DOHH2 (cell line): ENCODE data around the gene ELAVL1.

Experiments
- H3F3A ChIP-seq: fragments of 200-600 bp; sonication (generic), shearing (Covaris generic); 2 replicates; pipeline ENCODE4 v1.6.0; 2016; ENCODE audit warnings: antibody characterized with exemption, mild to moderate bottlenecking; ENCODE audit not compliant: control insufficient read depth, insufficient read depth
- H3K27ac ChIP-seq: fragments of 200-600 bp; sonication (generic); 2 replicates; pipeline ENCODE4 v1.5.1; 2014; ENCODE audit warnings: low read depth, mild to moderate bottlenecking, low read length, moderate library complexity
- H3K27me3 ChIP-seq: fragments of 200-600 bp; sonication (generic); 2 replicates; pipeline ENCODE4 v1.6.1; 2014; ENCODE audit warnings: mild to moderate bottlenecking, low read length, mixed read lengths; ENCODE audit not compliant: control insufficient read depth
- H3K36me3 ChIP-seq: fragments of 200-600 bp; sonication (generic); 2 replicates; pipeline ENCODE4 v1.6.1; 2014; ENCODE audit warnings: mild to moderate bottlenecking, low read length, moderate library complexity, mixed read lengths; ENCODE audit not compliant: control insufficient read depth
- H3K4me1 ChIP-seq: fragments of 200-600 bp; sonication (generic); 2 replicates; pipeline ENCODE4 v1.6.1; 2014; ENCODE audit warnings: mild to moderate bottlenecking, low read length, mixed read lengths; ENCODE audit not compliant: control insufficient read depth
- H3K4me2 ChIP-seq: fragments of 200-600 bp; sonication (generic); 2 replicates; pipeline ENCODE4 v1.6.0; 2014; ENCODE audit warnings: mild to moderate bottlenecking, low read length, moderate library complexity
- H3K4me3 ChIP-seq: fragments of 200-600 bp; sonication (generic); 2 replicates; pipeline ENCODE4 v1.5.1; 2014; ENCODE audit warnings: mild to moderate bottlenecking, low read length, mixed read lengths
- H3K79me2 ChIP-seq: fragments of 200-600 bp; sonication (generic); 2 replicates; pipeline ENCODE4 v1.6.1; 2014; ENCODE audit warnings: mild to moderate bottlenecking, low read length, mixed read lengths; ENCODE audit not compliant: control insufficient read depth
- H3K9me2 ChIP-seq: fragments of 200-600 bp; sonication (generic); replicated peaks from 2 replicates; pipeline ENCODE4 v1.6.1; 2014; ENCODE audit warnings: mild to moderate bottlenecking, low read length, mixed read lengths; ENCODE audit not compliant: control insufficient read depth
- H3K9me3 ChIP-seq: fragments of 200-600 bp; sonication (generic); 2 replicates; pipeline ENCODE4 v1.6.1; 2014; ENCODE audit warnings: antibody characterized with exemption, low read length, mixed read lengths; ENCODE audit not compliant: control insufficient read depth, insufficient read depth
- H4K20me1 ChIP-seq: fragments of 200-600 bp; sonication (generic); 2 replicates; pipeline ENCODE4 v1.6.0; 2014; ENCODE audit warnings: low read depth, mild to moderate bottlenecking, antibody characterized with exemption, low read length, moderate library complexity; ENCODE audit not compliant: control insufficient read depth, insufficient read depth
- EZH2phosphoT487 ChIP-seq: fragments of 200-600 bp; sonication (generic); IDR thresholded peaks from 2 replicates; pipeline ENCODE4 v1.6.1; 2017; ENCODE audit warnings: borderline replicate concordance, mild to moderate bottlenecking, antibody characterized with exemption, low read length, moderate library complexity, mixed read lengths
- TF ChIP-seq, protein P1 (sequence below): fragments of 200-600 bp; sonication (generic); IDR thresholded peaks from one replicate; pipeline ENCODE4 v1.5.1; 2014; ENCODE audit warnings: antibody characterized with exemption, mild to moderate bottlenecking, low read depth, low read length; ENCODE audit not compliant: poor library complexity, severe bottlenecking

The ELAVL1 gene

GRCh38 chr19:7933828-7934725, 71.4 kb downstream of the ELAVL1 start:
- Histone ChIP-seq H3K79me2 (peaks cover 12% of the 10 kb centered on the region), H3K4me3 (no peak overlapping the region), H3K4me1 (no peaks in the 10 kb centered on the region), H3K27ac (no peak overlapping the region), H3K4me2 (no peak overlapping the region), H3K27me3 (no peaks in the 10 kb centered on the region), H4K20me1 (no peaks in the 10 kb centered on the region), H3K9me2 (no peaks in the 10 kb centered on the region), H3F3A (no peaks in the 10 kb centered on the region), H3K9me3 (no peaks in the 10 kb centered on the region), H3K36me3 (peaks cover 84% of the 10 kb centered on the region)
- TF ChIP-seq, protein P1, sequence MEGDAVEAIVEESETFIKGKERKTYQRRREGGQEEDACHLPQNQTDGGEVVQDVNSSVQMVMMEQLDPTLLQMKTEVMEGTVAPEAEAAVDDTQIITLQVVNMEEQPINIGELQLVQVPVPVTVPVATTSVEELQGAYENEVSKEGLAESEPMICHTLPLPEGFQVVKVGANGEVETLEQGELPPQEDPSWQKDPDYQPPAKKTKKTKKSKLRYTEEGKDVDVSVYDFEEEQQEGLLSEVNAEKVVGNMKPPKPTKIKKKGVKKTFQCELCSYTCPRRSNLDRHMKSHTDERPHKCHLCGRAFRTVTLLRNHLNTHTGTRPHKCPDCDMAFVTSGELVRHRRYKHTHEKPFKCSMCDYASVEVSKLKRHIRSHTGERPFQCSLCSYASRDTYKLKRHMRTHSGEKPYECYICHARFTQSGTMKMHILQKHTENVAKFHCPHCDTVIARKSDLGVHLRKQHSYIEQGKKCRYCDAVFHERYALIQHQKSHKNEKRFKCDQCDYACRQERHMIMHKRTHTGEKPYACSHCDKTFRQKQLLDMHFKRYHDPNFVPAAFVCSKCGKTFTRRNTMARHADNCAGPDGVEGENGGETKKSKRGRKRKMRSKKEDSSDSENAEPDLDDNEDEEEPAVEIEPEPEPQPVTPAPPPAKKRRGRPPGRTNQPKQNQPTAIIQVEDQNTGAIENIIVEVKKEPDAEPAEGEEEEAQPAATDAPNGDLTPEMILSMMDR: no peak

GRCh38 chr19:7933411-7933810, 72.0 kb downstream of the ELAVL1 start:
- H3K36me3 ChIP-seq: peaks cover 82% of the 10 kb centered on the region
- no peak overlapping the region for H3K4me3 ChIP-seq
- no peaks in the 10 kb centered on the region for H3K9me2 ChIP-seq
- H3K79me2 ChIP-seq: peaks cover 9% of the 10 kb centered on the region; the same call in 1 of the 2 replicates
- H4K20me1 ChIP-seq: no peaks in the 10 kb centered on the region
- H3K27me3 ChIP-seq: no peaks in the 10 kb centered on the region
- no peak for TF ChIP-seq EZH2phosphoT487
- TF ChIP-seq, protein P1: peak; percentile 34
- H3K4me2 ChIP-seq: no peak overlapping the region
- no peak overlapping the region for H3K27ac ChIP-seq
- H3K9me3 ChIP-seq: no peaks in the 10 kb centered on the region
- no peaks in the 10 kb centered on the region for H3K4me1 ChIP-seq
- peaks cover 6% of the 10 kb centered on the region; the same call in 1 of the 2 replicates for H3F3A ChIP-seq

DNA sequence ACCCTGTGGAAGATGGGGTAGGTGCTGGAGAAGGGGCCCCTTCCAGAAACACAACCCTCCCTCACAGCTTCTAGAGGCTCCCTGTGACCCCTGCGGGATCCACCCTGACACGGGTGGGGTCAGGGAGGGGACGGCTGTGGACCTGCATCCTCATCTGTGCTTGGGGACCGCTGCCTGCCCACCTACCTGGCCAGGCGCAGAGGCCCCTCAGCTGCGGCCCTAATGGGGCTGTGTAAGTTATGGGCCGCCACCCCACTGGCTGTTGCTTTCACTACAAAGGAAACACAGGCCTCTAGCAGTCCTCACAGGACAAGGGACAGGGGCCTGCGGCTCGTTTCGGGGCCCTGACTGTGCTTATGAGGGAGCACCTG, 72.5 kb downstream of the ELAVL1 start:
- no peak overlapping the region for H3K4me2 ChIP-seq

More for the DNA sequence above, 72.5 kb downstream of the ELAVL1 start:
- TF ChIP-seq EZH2phosphoT487: no peak
- TF ChIP-seq, protein P1: no peak
- Histone ChIP-seq H3K27ac (no peak overlapping the region), H3K4me1 (no peaks in the 10 kb centered on the region), H3F3A (peaks cover 6% of the 10 kb centered on the region; the same call in 1 of the 2 replicates), H3K9me3 (no peaks in the 10 kb centered on the region), H3K79me2 (peaks cover 4% of the 10 kb centered on the region; the same call in 1 of the 2 replicates), H3K4me3 (no peak overlapping the region), H4K20me1 (no peaks in the 10 kb centered on the region), H3K27me3 (no peaks in the 10 kb centered on the region), H3K9me2 (no peaks in the 10 kb centered on the region), H3K36me3 (peaks cover 78% of the 10 kb centered on the region)
